HG03520 (cell line): ENCODE results near the gene P2RY2.
"Not testable (repeated sequence)": the region's sequence is repeated elsewhere in the genome, so short reads cannot be mapped to it uniquely, and the experiment has no call there.

Source experiments
- ATAC-seq: cut with Tn5 transposase; IDR thresholded peaks from one replicate; pipeline ENCODE4 v1.9.1; 2021; ENCODE audit warnings: mild to moderate bottlenecking, moderate library complexity; ENCODE audit not compliant: unreplicated experiment

Gene P2RY2

DNA sequence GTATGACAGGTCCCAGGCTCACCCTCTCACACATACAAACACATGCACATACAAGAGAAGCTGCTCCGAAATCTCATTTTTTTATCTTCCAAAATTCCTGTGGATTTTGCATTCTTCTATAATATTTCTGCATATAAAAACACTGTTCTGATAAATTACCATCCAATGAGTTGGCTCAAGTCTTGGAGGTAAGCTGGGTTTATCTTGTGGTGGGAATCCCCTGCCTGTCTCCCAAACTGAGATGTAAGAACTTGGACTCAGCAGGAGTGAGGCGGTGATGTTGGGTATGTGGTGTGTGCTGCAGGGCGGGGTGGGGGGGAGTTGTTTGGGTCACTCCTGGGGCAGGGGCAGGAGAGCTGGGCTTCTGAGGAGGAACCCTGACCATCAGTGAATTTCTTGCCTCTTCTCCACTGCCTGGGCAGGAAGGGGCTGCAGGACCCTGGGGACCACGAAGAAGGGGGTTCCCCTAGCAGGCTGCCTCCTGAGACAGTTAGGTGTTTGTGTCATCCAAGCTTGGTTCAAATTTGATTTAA is 47.3 kb downstream of the P2RY2 start:
- ATAC-seq, result no peak

DNA sequence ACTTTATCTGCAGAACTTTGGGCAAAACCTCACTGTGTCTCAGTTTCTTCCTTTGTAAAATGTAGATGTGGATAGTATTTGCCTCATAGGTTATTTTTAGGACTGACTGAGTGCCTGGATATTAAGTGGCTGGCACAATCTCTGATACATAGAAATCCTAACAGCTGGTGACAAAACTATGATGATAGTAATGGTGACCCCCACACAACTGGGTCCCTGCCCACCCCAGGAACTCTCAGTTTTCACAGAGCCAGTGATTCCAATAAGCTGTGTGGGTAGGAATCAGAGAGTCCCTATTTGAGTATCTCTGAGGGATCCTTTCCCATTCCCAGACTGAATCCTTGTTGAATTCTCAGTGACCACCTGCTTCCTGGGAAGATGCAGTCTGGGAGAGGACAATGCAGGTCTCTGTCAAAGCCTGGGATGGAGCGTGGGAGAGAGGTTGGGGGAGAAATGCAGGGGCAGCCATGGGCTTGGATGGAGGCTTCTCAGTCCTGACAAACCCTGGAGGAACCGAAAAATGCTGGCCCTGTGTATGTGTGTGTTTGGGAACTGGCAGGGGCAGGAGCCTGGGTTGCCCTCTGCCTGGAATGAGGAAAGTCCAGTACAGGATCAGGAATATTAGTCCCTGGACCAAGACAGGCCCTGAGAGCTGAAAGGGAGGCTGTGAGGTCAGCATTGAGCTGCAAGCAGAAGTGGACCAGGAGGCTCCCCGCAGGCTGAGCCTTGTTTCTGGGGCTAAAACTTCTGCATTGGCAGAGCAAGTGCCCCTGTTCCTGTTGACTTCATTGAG is 48.0 kb downstream of the P2RY2 start:
- no peak for ATAC-seq

GRCh38 chr11:73266646-73267020 is 48.6 kb downstream of the P2RY2 start:
- ATAC-seq, result no peak

DNA sequence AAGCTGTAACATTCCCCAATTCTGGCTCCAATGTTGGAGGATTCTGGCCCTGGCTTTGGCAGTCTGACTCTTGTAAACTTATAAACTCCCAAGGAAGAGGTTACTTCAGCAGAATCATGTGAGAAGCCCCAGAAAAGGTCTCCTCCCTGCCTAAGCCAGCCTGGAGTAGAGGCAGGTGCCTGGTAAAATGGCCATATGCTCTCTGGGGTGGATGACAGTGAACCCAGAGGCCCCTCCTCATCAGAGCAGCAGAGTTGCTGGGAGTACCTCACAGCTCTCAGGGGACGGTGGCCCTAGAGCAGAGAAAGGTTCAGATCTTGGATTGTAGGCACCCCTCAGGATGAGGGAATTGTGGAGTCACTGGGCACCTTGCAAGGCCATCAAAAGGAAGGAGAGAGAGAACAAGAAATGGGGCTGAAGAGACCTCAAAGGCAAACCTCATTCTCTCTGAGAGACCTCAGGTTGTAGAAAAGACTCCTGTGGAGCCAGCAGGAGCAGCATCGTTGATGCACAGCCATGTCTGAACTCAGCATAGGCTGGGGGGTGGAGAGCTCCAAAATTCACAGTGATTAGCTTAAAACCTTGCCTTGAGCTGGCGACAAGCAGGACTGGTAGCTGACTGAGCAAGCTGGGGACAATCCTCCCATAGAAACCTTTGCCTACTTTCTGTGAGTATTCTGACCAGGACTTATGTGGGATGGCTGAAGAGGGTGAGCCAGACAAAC is 49.2 kb downstream of the P2RY2 start:
- ATAC-seq, result no peak

DNA sequence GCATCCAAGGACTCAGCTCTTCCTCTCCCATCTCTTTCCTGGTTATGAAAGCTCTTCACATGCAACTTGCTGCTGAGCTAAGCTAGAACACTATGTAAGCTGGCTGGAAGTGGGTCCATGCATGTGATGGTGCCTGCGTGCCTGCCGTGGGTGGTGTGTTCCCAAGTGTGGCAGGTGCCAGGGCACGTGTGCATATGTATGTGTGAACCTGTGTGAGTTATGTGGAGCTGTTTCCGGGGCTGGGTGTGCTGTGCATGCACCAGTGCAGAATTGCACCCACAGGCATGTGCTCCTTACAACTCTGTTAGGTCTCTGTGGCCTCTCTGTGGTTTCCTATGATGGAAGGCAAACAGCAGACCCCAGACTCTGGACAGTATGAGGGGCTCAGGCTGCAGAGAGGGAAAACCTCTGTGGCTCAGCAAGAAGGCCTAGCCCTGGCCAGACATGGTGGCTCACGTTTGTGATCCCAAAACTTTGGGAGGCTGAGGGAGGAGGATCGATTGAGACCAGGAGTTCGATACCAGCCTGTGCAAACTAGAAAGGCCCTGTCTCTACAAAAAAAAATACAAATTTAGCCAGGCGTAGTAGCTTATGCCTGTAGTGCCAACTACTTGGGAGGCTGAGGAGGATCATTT is 49.9 kb downstream of the P2RY2 start:
- no peak for ATAC-seq

- no peak for ATAC-seq
Measured at GRCh38 chr11:73268671-73269271, 50.7 kb downstream of the P2RY2 start.

DNA sequence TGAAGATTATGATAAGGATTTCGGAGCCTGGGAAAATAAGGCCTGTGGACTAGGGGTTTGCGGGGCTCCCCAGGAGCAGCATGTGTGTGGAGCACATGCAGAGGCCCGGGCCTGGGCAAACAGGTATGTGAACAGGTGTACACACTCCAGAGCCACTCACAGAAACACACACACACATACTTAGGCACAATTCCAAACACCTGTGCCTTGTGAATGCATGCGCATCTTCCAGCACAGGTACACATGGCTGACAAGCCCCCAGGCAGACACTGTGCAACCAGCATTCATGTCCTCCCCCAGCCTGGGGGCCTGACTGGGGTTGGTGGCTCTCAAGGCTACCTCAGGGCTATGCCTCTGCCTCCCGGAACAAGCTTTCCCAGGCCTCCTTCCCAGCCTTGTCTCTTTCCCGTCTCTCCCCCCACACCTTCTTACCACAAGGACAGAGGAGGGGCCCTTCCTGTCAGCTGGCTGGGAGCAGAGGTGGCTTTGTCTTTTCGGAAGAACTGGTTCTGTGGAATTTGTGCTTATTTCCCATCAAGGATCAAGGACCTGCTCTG is 51.5 kb downstream of the P2RY2 start:
- no peak for ATAC-seq

DNA sequence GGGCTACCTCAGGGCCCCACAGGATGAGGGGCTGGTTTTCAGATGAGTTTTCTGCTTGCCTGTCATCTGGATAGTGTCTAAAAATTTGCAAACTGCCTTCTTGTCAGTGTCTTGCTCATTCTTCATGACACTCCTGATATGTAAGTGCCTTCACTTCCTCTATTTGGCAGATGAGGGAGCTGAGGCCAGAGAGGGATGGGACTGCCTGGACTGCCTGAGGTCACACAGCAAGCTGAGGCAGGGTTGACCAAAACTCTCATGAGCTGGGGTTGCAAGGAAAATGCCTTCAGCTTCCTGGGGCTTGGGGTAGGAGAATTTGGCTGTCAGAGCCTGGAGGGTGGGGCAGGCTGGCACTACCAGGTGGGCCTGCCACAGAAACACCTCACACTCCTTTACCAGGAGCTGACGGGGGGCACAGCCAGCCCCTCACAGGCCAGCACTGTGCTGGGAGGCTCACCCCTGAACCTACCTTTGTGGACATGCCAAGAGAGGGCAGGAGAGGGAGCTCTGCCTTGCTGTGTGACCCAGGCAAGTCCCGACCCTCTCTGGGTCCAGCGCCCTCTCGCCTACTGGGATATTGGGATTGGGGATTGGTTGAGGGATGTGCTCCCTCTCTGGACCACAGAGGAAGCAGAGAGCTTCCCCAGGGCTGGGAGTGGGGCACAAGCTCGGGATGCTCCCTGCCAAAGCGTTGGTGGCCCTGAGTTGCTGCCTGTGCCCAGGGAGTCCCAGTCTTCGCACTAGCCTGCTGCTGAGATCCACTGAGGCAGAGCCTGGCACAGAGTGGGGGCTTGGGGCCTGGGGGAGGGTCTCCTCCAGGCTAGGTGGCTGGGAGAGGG is 52.2 kb downstream of the P2RY2 start:
- ATAC-seq, result no peak

DNA sequence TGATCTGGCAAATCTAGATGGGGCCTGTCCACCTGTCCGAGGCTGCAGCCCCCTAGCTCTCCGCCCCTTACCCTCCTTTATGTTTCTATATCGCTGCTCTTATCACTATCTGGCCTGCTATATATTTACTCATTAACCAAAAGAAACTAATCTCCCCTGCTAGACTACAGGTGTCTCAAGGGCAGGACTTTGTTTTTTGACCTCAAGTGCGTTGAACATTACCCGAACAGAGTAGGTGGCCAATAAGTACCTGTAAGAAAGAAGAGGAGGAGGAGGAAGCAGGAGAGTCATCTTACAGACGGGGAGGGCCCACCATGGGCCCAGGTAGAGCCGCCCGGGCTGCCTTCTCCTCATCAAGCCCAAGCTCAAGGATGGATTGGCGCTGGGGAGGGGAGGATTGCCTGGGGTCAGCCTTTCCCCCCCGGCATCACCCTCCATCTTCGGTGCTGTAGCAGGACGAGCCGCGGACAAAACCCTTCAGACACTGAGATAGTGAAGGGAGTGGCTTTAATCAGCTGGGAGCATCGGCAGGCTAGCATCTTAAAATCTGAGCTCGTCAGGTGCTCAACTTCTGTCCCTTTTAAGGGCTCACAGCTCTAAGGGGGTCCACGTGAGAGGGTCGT is 52.9 kb downstream of the P2RY2 start:
- no peak for ATAC-seq

GRCh38 chr11:73271478-73271865 is 53.4 kb downstream of the P2RY2 start:
- ATAC-seq, result not testable (repeated sequence)

DNA sequence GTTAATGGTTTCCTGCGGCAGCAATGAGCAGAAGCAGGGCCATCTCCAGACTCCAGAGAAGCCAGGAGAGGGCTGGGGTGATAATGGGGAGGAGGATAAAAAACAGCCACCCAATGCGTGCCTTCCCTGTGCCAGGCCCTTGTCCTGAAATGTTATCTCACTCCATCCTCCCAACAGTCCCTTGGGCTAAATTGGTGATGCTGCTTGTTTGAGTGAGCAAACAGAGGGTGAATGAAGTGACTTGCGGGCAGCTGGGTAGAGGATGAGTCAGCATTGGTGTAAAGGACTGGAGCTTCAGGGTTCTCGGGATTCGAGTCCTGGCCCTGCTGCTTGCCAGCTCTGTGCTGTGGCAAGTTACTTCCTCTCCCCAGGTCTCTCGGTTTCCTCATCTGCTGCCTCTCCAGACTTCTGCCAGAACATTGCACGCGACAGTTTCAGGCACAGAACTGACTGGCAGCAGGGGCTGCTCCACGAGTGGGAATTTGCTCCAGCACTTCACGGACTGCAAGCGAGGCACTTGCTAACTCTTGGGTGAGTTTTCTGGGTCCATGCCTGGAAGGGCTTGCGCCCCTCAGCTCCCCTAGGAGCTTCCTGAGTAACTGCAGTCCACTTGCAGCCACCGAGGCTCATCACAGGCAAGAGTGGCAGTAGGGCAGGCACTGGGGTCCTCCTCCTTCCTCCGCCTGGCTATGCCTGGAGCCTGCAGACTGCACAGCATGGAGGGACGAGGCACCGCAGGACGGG is 54.0 kb downstream of the P2RY2 start, which contains the start of gene P2RY6:
P2RY6 (plus strand) TSS at position 403 of the 744 bp plus-strand sequence. CDS start 24,181 bp downstream, outside the sequence.
- ATAC-seq, result no peak

DNA sequence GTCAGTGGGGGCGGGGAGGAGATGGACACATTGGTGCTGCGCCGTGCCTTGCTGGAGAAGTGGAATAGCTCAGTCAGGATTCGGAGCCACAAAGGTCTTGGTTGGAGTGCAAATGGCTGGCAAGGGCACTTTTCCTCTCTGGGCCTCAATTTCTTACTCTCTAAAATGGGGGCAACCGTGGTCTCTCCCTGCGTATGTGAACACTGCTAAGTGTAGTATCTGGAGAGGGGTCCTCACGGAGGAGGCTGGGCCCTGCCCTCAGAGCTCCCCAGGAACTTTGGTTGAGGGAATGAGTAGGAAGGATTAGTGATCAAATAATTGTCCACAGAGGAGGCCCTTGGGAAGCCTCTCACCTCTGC is 54.6 kb downstream of the P2RY2 start:
- no peak for ATAC-seq

- ATAC-seq, result no peak
Measured at GRCh38 chr11:73273222-73273895, 55.3 kb downstream of the P2RY2 start.

GRCh38 chr11:73274191-73274590 is 56.1 kb downstream of the P2RY2 start:
- ATAC-seq, result not testable (repeated sequence)

DNA sequence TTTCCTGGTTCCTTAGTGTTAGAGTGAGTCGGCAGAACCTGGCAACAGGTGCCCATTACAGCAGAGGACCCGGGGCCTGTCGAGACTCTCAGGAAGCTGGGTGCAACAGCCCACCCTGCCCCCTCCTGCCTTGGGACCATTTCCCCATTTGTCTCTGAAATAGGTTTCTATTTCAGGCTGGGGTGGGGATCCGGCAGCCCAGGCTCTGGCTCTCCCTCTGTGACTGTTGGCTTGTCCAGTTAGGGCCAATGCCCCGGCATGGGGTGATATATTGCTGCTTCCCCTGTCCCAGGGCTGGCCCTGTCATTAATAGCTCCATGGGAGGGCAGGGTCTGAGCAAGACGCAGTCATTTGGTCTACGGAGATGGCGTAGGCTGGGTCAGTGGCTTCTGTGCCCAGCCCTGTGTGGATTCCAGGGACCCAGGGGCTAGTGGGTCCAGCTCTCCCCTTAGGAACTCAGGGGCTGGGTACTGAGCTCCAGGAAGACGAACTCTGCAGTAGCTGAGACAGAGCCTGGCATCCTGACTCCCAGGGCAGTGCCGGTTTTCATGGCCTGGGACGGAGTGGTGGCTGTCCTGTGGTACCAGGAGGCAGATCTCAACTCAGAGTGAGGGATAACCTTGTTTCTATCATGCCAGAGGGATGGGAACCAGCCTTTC is 56.8 kb downstream of the P2RY2 start:
- ATAC-seq, result no peak

GRCh38 chr11:73275381-73275750 is 57.3 kb downstream of the P2RY2 start:
- ATAC-seq, result no peak

DNA sequence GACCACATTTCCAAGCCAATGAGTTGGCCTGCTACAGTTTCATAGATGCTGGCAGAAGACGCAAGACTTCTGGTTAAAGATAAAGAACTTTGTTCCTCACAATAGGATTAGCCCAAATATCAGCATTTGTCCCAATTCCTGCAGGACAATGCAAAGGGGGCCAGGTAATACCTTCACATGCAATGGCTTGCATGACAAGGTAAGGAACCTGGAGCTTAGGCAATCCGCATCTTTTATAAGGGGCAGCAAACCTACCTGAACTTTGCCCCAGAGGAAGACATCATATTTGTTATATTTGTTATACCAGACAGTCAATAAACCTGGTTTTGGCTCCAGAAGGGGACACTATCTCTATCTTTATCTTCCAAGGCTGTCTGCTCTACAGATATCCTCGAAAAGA is 59.4 kb downstream of the P2RY2 start:
- no peak for ATAC-seq

DNA sequence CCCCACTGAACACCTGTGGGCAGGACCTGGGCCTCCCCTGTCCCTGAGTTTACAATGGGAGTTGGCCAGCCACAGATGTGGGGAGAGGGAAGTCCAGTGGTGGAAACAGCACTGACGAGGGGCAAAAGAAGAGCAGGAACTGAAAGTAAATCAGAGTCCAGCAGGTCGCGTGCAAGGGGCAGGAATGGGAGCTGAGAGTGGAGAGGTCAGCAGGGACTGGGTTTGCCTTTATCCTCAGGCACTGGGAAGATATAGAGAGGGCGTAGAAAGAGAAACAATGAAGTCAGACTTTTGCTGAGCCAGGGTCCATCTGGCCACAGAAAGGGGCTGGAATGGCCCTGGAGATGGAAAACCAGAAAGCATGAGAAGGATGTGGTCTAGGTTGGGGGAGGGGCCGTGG is 62.5 kb downstream of the P2RY2 start:
- no peak for ATAC-seq
